Measurements from ENCODE around the gene TAF1L.
"Not testable (repeated sequence)": the region's sequence is repeated elsewhere in the genome, so short reads cannot be mapped to it uniquely, and the experiment has no call there.

The TAF1L gene

DNA sequence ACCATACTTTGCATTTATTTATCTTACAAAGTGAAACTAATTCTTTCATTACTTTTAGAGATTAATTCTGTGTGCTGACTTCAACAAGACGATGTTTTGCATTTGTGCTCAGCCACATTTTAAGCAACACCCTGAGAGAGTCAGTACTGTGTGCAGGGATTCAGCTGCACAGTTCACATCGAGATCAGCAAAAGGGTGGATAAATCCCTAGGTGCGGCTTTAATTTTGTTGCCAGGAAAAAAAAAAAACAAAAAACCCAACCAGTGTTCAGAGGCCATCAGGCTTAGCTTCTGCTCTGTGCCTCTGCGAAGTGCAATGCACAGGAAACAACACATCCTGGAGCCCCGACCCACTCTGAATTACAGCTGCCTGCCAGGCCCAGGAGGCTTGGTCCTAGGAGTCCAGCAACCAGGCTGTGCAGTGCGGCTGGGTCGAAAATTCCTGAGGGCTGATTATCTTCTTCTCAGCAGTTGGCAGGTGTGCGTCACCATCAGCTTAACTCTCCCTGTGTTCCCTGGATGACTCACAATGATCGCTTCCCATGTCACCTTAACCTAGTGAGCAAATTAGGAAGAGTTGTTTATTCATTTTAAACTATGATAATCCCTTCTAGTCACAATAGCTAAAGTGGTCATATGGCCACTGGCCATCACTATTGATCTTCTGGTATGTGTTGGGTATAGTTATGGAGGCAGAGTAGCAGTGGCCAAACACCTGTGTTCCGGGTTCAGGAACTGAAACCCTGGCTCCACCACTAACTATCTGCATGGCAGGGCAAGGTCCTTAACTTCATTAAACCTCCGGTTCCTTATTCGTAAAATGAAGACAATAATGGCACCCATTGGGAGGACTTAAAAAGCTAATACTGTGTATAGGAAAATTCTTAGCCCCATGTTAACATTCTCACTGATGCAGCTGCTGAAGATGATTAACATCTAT, 31.3 kb downstream of the TAF1L start:
- intact Hi-C loops (cut with DNase I; ENCODE audit: low total_unique reads), result no loop called here

DNA sequence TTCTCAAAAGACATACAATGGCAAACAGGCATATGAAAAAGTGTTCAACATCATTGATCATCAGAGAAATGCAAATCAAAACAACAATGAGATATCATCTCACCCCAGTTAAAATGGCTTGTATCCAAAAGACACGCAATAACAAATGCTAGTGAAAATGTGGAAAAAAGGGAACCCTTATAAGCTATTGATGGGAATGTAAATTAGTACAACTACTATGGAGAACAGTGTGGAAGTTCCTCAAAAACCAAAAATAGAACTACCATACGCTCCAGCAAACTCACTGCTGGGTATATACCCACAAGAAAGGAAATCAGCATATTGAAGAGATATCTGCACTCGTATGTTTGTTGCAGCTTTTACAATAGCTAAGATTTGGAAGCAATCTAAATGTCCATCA, 36.4 kb downstream of the TAF1L start:
- intact Hi-C loops (cut with DNase I; ENCODE audit: low total_unique reads); DNase-seq; H3K27ac ChIP-seq; H3K9me3 ChIP-seq; H3K36me3 ChIP-seq; H3K27me3 ChIP-seq; H3K4me1 ChIP-seq; H3K4me3 ChIP-seq: not testable (repeated sequence)

More for the DNA sequence above, 31.3 kb downstream of the TAF1L start:
- TF ChIP-seq, protein P1, sequence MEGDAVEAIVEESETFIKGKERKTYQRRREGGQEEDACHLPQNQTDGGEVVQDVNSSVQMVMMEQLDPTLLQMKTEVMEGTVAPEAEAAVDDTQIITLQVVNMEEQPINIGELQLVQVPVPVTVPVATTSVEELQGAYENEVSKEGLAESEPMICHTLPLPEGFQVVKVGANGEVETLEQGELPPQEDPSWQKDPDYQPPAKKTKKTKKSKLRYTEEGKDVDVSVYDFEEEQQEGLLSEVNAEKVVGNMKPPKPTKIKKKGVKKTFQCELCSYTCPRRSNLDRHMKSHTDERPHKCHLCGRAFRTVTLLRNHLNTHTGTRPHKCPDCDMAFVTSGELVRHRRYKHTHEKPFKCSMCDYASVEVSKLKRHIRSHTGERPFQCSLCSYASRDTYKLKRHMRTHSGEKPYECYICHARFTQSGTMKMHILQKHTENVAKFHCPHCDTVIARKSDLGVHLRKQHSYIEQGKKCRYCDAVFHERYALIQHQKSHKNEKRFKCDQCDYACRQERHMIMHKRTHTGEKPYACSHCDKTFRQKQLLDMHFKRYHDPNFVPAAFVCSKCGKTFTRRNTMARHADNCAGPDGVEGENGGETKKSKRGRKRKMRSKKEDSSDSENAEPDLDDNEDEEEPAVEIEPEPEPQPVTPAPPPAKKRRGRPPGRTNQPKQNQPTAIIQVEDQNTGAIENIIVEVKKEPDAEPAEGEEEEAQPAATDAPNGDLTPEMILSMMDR (IDR thresholded peaks at IDR 0.05), result no peak
- no peak overlapping the region for H3K4me3 ChIP-seq
- no peak overlapping the region for H3K27ac ChIP-seq
- H3K27me3 ChIP-seq, result no peaks in the 10 kb centered on the region
- H3K36me3 ChIP-seq, result no peaks in the 10 kb centered on the region
- H3K4me1 ChIP-seq, result no peaks in the 10 kb centered on the region
- no peak for DNase-seq
- H3K9me3 ChIP-seq, result peaks cover 0 to 9% (median 0%) of the 10 kb centered on the region in 3 donors

DNA sequence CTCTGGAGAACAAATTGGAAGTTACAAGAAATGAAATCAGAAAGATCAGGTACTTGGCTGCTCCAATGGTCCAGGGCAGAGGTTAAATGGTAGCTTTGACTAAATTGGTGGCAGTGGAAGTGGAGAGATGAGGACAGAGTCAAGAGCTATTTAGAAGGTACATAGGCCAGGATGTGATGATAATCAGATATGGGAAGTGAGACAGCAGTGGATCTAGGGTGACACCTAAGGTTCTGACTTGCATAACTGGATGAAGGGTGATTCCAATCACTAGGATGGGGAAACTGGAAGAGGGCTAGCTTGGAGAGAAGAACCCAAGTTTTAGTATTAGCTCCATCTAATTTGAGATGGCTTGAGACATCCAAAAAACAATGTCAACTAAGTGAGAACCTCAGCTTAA, 38.5 kb downstream of the TAF1L start:
- DNase-seq, result no peak
- no peaks in the 10 kb centered on the region for H3K9me3 ChIP-seq
- TF ChIP-seq, protein P1 (IDR thresholded peaks at IDR 0.05), result no peak
- H3K27ac ChIP-seq, result no peak overlapping the region
- no peaks in the 10 kb centered on the region for H3K4me1 ChIP-seq
- no peaks in the 10 kb centered on the region for H3K36me3 ChIP-seq
- no peak overlapping the region for H3K4me3 ChIP-seq
- intact Hi-C loops (cut with DNase I; ENCODE audit: low total_unique reads), result no loop called here
- H3K27me3 ChIP-seq, result no peaks in the 10 kb centered on the region

DNA sequence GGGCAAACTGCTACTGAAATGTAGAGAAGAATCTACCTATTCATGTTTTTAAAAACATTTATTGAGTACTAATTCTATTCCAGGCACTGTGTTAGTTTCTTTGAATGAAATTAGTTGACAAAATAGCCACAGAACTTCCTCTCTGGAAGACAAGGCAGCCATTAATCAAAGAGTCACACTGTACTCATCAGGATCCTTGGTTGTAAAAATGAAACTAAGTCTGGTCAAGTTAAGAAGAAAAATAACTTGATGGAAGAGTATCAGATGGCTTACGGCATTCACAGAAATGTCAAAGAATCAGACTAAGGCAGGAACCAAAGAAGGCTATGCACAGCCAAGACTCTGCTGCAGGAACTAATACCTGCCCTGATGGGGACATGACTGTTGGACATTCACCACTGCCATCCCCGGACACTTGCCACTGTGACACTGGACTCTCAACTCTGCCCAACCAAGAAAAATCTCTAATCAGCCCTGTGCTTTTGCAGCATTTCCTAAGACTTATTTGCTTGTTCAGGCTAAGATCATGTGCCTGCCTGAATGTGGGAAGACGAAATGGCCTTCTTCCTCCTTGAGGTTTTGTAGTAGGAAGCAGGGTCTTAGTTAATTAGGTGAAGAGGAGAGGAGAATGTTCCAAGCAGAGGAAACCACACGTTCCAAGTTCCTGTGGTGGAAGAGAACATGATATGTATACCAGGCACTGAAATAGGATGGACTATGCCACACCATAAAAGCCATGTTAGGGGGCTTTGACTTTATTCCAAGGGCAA, 39.2 kb downstream of the TAF1L start:
- Histone ChIP-seq H3K27me3 (no peaks in the 10 kb centered on the region), H3K27ac (no peak overlapping the region), H3K9me3 (no peaks in the 10 kb centered on the region), H3K4me1 (no peaks in the 10 kb centered on the region), H3K4me3 (no peak overlapping the region), H3K36me3 (no peaks in the 10 kb centered on the region)
- intact Hi-C loops (cut with DNase I; ENCODE audit: low total_unique reads), result no loop called here
- TF ChIP-seq, protein P1 (IDR thresholded peaks at IDR 0.05), result no peak
- no peak for DNase-seq

DNA sequence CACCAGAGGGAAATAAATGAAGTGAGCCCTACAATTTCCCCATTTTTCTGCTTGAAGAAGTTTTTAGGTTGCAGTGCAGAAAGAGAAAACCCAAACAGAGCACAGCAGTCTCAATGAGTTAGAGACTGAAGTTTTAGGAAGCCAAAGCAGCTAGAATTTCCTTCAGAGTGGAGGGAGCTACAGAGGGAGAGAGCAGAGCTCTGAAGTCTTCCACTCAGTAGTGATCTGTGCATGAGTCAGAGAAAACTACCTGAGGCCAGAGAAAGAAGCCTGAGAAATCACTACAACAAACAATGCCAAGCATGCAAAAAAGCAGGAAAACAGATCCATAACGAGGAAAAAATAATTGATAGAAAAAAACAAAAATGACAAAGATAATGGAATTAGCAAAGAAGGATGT, 44.6 kb downstream of the TAF1L start:
- no peak overlapping the region for H3K4me3 ChIP-seq
- intact Hi-C loops (cut with DNase I; ENCODE audit: low total_unique reads), result no loop called here
- no peaks in the 10 kb centered on the region for H3K4me1 ChIP-seq
- no peaks in the 10 kb centered on the region for H3K9me3 ChIP-seq
- DNase-seq, result no peak
- H3K27me3 ChIP-seq, result peaks cover 0 to 8% of the 10 kb centered on the region in 2 donors
- TF ChIP-seq, protein P1 (IDR thresholded peaks at IDR 0.05), result no peak
- no peak overlapping the region for H3K27ac ChIP-seq
- no peaks in the 10 kb centered on the region for H3K36me3 ChIP-seq

DNA sequence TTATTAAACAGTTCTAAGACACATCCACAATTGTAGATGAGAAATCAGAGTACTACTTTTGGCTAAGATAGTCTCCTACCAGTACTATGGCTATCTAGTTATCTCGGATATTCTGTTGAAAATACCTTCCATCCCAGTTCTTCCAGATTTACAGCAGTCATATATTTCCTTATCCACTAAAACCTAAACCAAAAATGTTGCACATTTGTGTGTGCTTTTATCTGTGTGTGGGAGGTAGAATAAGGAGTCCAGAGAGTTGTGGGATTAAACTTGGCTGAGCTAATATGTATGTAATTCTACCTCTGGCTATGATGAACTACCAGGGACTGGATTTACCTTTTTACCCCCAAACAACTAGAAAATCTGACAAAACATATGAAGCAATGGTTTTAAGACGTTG, 45.0 kb downstream of the TAF1L start:
- no peaks in the 10 kb centered on the region for H3K9me3 ChIP-seq
- H3K4me3 ChIP-seq, result no peak overlapping the region
- H3K4me1 ChIP-seq, result no peaks in the 10 kb centered on the region
- H3K27me3 ChIP-seq, result peaks cover 0 to 8% of the 10 kb centered on the region in 2 donors
- H3K27ac ChIP-seq, result no peak overlapping the region
- no peaks in the 10 kb centered on the region for H3K36me3 ChIP-seq
- TF ChIP-seq, protein P1 (IDR thresholded peaks at IDR 0.05), result no peak
- DNase-seq, result no peak
- intact Hi-C loops (cut with DNase I; ENCODE audit: low total_unique reads), result no loop called here
